ENCODE data around the gene HYOU1.

The HYOU1 gene

GRCh38 chr11:119085437-119085847 is 28.4 kb upstream of the HYOU1 start:
- TF ChIP-seq POLR2AphosphoS5 (IDR thresholded peaks at IDR 0.05; ENCODE audit: low read depth, low read length): no peak
- TF ChIP-seq PAX5 (IDR thresholded peaks at IDR 0.05; ENCODE audit: insufficient read depth, low read length, severe bottlenecking): no peak
- TF ChIP-seq POU2F2 (IDR thresholded peaks at IDR 0.05; ENCODE audit: low read depth, low read length): no peak
- TF ChIP-seq TAF1 (IDR thresholded peaks at IDR 0.05; ENCODE audit: low read depth, low read length): no peak
- no peak for TF ChIP-seq SPI1 (IDR thresholded peaks at IDR 0.05; ENCODE audit: low read depth, low read length)
- TF ChIP-seq POLR2A (IDR thresholded peaks at IDR 0.05; ENCODE audit: low read depth, low read length): no peak
- DNase-seq (ENCODE audit: insufficient read length, low spot score): no peak
- FAIRE-seq: peak; percentile 78

GRCh38 chr11:119084663-119085436 is 27.8 kb upstream of the HYOU1 start, which contains the start of gene HMBS:
Gene HMBS (plus strand): TSS chr11:119084881. CDS start chr11:119085034, 153 bp downstream.
- peak; percentile 88 for DNase-seq (ENCODE audit: insufficient read length, low spot score)
- TF ChIP-seq POLR2AphosphoS5 (IDR thresholded peaks at IDR 0.05; ENCODE audit: low read depth, low read length): peak; percentile 63; the same call in 1 of the 2 replicates
- 0 out of 2 replicates have a peak, but pooled peaks have one; percentile 3 for TF ChIP-seq SPI1 (IDR thresholded peaks at IDR 0.05; ENCODE audit: low read depth, low read length)
- no peak for TF ChIP-seq POU2F2 (IDR thresholded peaks at IDR 0.05; ENCODE audit: low read depth, low read length)
- peak; percentile 90 for TF ChIP-seq POLR2A (IDR thresholded peaks at IDR 0.05; ENCODE audit: low read depth, low read length)
- peak; percentile 30; the same call in 1 of the 2 replicates for TF ChIP-seq TAF1 (IDR thresholded peaks at IDR 0.05; ENCODE audit: low read depth, low read length)
- peak; percentile 99 for FAIRE-seq

GRCh38 chr11:119081682-119082260 is 24.8 kb upstream of the HYOU1 start:
- FAIRE-seq: no peak
- DNase-seq (ENCODE audit: insufficient read length, low spot score): no peak
- TF ChIP-seq POLR2AphosphoS5 (IDR thresholded peaks at IDR 0.05; ENCODE audit: low read depth, low read length): no peak
- TF ChIP-seq TAF1 (IDR thresholded peaks at IDR 0.05; ENCODE audit: low read depth, low read length): no peak
- TF ChIP-seq POLR2A (IDR thresholded peaks at IDR 0.05; ENCODE audit: low read depth, low read length): no peak
- TF ChIP-seq PAX5 (IDR thresholded peaks at IDR 0.05; ENCODE audit: insufficient read depth, low read length, severe bottlenecking): no peak
- no peak for TF ChIP-seq SPI1 (IDR thresholded peaks at IDR 0.05; ENCODE audit: low read depth, low read length)
- TF ChIP-seq POU2F2 (IDR thresholded peaks at IDR 0.05; ENCODE audit: low read depth, low read length): no peak

GRCh38 chr11:119078675-119079420 is 21.8 kb upstream of the HYOU1 start:
- TF ChIP-seq POLR2AphosphoS5 (IDR thresholded peaks at IDR 0.05; ENCODE audit: low read depth, low read length) (no peak), TAF1 (IDR thresholded peaks at IDR 0.05; ENCODE audit: low read depth, low read length) (no peak), PAX5 (IDR thresholded peaks at IDR 0.05; ENCODE audit: insufficient read depth, low read length, severe bottlenecking) (no peak), POU2F2 (IDR thresholded peaks at IDR 0.05; ENCODE audit: low read depth, low read length) (no peak)
- DNase-seq (ENCODE audit: insufficient read length, low spot score): no peak
- FAIRE-seq: no peak

- TF ChIP-seq POLR2A (IDR thresholded peaks at IDR 0.05; ENCODE audit: low read depth, low read length) (no peak), POLR2AphosphoS5 (IDR thresholded peaks at IDR 0.05; ENCODE audit: low read depth, low read length) (no peak), SPI1 (IDR thresholded peaks at IDR 0.05; ENCODE audit: low read depth, low read length) (no peak), TAF1 (IDR thresholded peaks at IDR 0.05; ENCODE audit: low read depth, low read length) (no peak), PAX5 (IDR thresholded peaks at IDR 0.05; ENCODE audit: insufficient read depth, low read length, severe bottlenecking) (no peak), POU2F2 (IDR thresholded peaks at IDR 0.05; ENCODE audit: low read depth, low read length) (no peak)
Measured at GRCh38 chr11:119077839-119078238, 20.8 kb upstream of the HYOU1 start.

GRCh38 chr11:119067371-119068222 is 10.6 kb upstream of the HYOU1 start, which contains the start of gene VPS11:
Gene VPS11 (plus strand): TSS chr11:119067818. CDS start chr11:119067824, 6 bp downstream.
- FAIRE-seq (peak; percentile 96), DNase-seq (ENCODE audit: insufficient read length, low spot score) (peak; percentile 99)
- TF ChIP-seq PAX5 (IDR thresholded peaks at IDR 0.05; ENCODE audit: insufficient read depth, low read length, severe bottlenecking): no peak
- TF ChIP-seq SPI1 (IDR thresholded peaks at IDR 0.05; ENCODE audit: low read depth, low read length): no peak
- peak; percentile 84 for TF ChIP-seq POLR2A (IDR thresholded peaks at IDR 0.05; ENCODE audit: low read depth, low read length)
- TF ChIP-seq POU2F2 (IDR thresholded peaks at IDR 0.05; ENCODE audit: low read depth, low read length): peak; percentile 72; the same call in 1 of the 2 replicates
- TF ChIP-seq TAF1 (IDR thresholded peaks at IDR 0.05; ENCODE audit: low read depth, low read length): peak; percentile 91
- peak; percentile 84 for TF ChIP-seq POLR2AphosphoS5 (IDR thresholded peaks at IDR 0.05; ENCODE audit: low read depth, low read length)

More at GRCh38 chr11:119077839-119078238, 20.8 kb upstream of the HYOU1 start:
- no peak for FAIRE-seq
- DNase-seq (ENCODE audit: insufficient read length, low spot score): no peak

- TF ChIP-seq POU2F2 (IDR thresholded peaks at IDR 0.05; ENCODE audit: low read depth, low read length) (no peak), TAF1 (IDR thresholded peaks at IDR 0.05; ENCODE audit: low read depth, low read length) (no peak), POLR2A (IDR thresholded peaks at IDR 0.05; ENCODE audit: low read depth, low read length) (no peak), SPI1 (IDR thresholded peaks at IDR 0.05; ENCODE audit: low read depth, low read length) (no peak), POLR2AphosphoS5 (IDR thresholded peaks at IDR 0.05; ENCODE audit: low read depth, low read length) (no peak), PAX5 (IDR thresholded peaks at IDR 0.05; ENCODE audit: insufficient read depth, low read length, severe bottlenecking) (no peak)
- DNase-seq (ENCODE audit: insufficient read length, low spot score) (no peak), FAIRE-seq (peak; percentile 48)
Measured at GRCh38 chr11:119065369-119065768, 8.4 kb upstream of the HYOU1 start.

- FAIRE-seq: no peak
- DNase-seq (ENCODE audit: insufficient read length, low spot score): no peak
Measured at GRCh38 chr11:119062779-119063178, 5.8 kb upstream of the HYOU1 start.

More at GRCh38 chr11:119062779-119063178, 5.8 kb upstream of the HYOU1 start:
- TF ChIP-seq PAX5 (IDR thresholded peaks at IDR 0.05; ENCODE audit: insufficient read depth, low read length, severe bottlenecking) (no peak), POU2F2 (IDR thresholded peaks at IDR 0.05; ENCODE audit: low read depth, low read length) (no peak), SPI1 (IDR thresholded peaks at IDR 0.05; ENCODE audit: low read depth, low read length) (no peak), POLR2AphosphoS5 (IDR thresholded peaks at IDR 0.05; ENCODE audit: low read depth, low read length) (no peak), POLR2A (IDR thresholded peaks at IDR 0.05; ENCODE audit: low read depth, low read length) (no peak), TAF1 (IDR thresholded peaks at IDR 0.05; ENCODE audit: low read depth, low read length) (no peak)
